ENCODE data around the gene EIF4A2. TPM values are rescaled to one million over a fixed set of nuclear protein-coding genes. Genes with fewer than 3 reads are reported as not detected.

The EIF4A2 gene
- total RNA-seq, 1 donor from 2014 or later, result 614 TPM

DNA sequence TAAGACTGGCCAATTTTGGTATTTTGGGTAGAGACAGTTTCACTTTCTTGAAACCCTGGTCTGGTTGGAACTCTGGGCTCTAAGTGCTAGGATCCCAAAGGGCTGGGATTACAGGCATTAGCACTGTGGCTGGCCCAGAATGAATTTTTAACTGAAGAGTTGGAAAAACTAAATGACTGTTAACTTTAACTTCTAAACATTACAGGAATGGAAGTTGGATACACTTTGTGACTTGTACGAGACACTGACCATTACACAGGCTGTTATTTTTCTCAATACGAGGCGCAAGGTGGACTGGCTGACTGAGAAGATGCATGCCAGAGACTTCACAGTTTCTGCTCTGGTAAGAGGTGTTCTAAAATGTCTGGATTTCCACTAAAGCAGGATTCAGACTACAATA, 3.5 kb downstream of the EIF4A2 start:
- no peak for TF ChIP-seq CTCF (IDR thresholded peaks at IDR 0.05; ENCODE audit: insufficient read depth, low read length, severe bottlenecking)
- Histone ChIP-seq H3K4me3 (ENCODE audit: low read depth, low read length) (no peak overlapping the region), H3K27me3 (ENCODE audit: control insufficient read depth, insufficient read depth, low read length) (no peaks in the 10 kb centered on the region), H3K36me3 (ENCODE audit: control insufficient read depth, insufficient read depth, low read length) (peaks cover 28% of the 10 kb centered on the region)
- FAIRE-seq, result no peak
- no peak for DNase-seq (ENCODE audit: low read depth)

DNA sequence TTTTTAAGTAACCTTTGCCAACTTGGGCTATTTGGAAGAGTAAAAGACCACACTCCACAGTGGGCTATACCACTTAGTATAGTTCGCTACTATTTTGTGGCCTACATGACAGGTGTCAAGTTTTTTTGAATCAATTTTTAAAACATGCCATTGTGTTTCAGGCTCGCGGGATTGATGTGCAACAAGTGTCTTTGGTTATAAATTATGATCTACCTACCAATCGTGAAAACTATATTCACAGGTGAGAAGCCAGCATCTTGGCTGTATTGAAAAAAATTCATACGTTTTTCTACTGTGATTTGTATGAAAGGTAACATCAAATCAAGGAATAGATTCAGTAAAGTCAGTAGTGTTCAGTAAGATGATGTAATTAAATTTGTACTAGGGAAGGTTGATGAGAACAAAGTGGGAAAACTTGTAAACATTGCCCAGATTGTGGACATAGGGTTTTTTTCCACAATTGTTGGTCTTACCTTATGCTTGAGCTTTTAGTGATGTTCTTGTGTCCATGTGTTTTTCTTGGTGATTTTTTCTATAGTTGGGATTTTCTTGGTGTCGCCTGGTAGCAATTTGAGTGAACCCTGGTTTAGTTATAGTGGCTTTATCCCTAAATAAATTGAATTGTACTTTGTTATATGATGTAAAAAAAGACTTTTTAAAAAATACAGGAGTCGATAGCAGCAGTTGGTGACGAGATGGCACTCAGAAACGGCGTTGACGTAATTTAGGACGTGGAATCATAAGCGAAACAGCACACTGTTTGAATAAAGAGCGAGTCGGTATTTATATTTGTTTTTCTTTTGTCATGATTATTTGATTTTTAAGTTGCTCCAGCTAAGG, 4.5 kb downstream of the EIF4A2 start:
- Histone ChIP-seq H3K27me3 (ENCODE audit: control insufficient read depth, insufficient read depth, low read length) (no peaks in the 10 kb centered on the region), H3K36me3 (ENCODE audit: control insufficient read depth, insufficient read depth, low read length) (peaks cover 28% of the 10 kb centered on the region), H3K4me3 (ENCODE audit: low read depth, low read length) (no peak overlapping the region)
- no peak for TF ChIP-seq CTCF (IDR thresholded peaks at IDR 0.05; ENCODE audit: insufficient read depth, low read length, severe bottlenecking)
- no peak for FAIRE-seq
- DNase-seq (ENCODE audit: low read depth), result no peak

DNA sequence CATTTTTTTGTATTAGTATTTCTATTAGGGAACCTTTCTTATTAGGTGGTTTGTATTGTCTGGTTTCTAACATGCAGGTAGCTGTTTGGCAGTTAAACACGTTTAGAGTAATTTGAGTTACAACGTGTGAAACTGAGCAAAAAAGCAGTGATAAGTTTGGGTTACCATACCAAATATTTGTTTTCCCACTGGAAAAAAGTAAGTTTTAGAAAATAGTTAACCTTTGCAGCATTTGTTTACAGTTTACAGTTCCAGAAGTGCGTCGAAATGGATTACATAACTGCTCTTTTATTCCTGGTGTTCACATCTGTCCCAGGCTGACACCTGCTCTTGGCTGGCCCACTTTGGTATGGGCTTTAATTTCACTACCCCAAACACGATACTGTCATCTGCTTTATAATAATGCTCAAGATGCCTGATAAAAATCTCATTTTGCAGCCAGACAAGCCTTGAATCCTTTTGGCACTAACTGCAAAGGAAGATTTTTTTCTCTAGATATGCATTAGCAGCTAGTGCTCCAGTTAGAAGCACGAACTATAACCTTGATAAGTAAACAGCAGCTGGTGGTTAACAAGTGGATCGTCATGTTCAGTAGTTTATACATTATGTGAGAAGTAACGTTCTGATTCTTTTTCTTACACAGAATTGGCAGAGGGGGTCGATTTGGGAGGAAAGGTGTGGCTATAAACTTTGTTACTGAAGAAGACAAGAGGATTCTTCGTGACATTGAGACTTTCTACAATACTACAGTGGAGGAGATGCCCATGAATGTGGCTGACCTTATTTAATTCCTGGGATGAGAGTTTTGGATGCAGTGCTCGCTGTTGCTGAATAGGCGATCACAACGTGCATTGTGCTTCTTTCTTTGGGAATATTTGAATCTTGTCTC, 5.3 kb downstream of the EIF4A2 start:
- no peaks in the 10 kb centered on the region for H3K27me3 ChIP-seq (ENCODE audit: control insufficient read depth, insufficient read depth, low read length)
- FAIRE-seq (no peak), DNase-seq (ENCODE audit: low read depth) (no peak)
- H3K4me3 ChIP-seq (ENCODE audit: low read depth, low read length), result no peak overlapping the region
- TF ChIP-seq CTCF (IDR thresholded peaks at IDR 0.05; ENCODE audit: insufficient read depth, low read length, severe bottlenecking), result no peak
- peaks cover 28% of the 10 kb centered on the region for H3K36me3 ChIP-seq (ENCODE audit: control insufficient read depth, insufficient read depth, low read length)

DNA sequence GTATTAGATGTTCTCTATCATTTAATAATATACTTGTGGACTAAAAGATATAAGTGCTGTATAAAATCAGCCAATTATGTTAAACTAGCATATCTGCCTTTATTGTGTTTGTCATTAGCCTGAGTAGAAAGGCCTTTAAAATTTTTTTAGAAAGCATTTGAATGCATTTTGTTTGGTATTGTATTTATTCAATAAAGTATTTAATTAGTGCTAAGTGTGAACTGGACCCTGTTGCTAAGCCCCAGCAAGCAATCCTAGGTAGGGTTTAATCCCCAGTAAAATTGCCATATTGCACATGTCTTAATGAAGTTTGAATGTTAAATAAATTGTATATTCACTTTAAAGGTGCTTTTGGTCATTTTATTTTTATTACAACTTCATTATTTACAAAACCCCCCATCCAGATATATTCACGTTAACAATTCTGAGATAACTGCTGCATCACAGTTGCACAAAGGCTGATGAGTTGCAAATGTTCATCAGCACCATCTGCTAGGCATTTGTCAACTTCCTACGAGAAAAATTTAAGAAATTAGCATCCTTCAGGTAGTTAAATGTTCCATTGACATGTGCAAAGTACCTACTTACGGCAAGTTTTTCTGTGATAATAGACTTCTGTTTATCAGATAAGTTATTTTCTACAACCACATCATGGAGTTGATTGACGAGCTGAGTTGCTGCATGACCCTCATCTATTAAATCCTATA, 6.3 kb downstream of the EIF4A2 start:
- no peaks in the 10 kb centered on the region for H3K27me3 ChIP-seq (ENCODE audit: control insufficient read depth, insufficient read depth, low read length)
- DNase-seq (ENCODE audit: low read depth), result peak; percentile 50
- no peak overlapping the region for H3K4me3 ChIP-seq (ENCODE audit: low read depth, low read length)
- no peak for FAIRE-seq
- peaks cover 22% of the 10 kb centered on the region for H3K36me3 ChIP-seq (ENCODE audit: control insufficient read depth, insufficient read depth, low read length)
- no peak for TF ChIP-seq CTCF (IDR thresholded peaks at IDR 0.05; ENCODE audit: insufficient read depth, low read length, severe bottlenecking)

DNA sequence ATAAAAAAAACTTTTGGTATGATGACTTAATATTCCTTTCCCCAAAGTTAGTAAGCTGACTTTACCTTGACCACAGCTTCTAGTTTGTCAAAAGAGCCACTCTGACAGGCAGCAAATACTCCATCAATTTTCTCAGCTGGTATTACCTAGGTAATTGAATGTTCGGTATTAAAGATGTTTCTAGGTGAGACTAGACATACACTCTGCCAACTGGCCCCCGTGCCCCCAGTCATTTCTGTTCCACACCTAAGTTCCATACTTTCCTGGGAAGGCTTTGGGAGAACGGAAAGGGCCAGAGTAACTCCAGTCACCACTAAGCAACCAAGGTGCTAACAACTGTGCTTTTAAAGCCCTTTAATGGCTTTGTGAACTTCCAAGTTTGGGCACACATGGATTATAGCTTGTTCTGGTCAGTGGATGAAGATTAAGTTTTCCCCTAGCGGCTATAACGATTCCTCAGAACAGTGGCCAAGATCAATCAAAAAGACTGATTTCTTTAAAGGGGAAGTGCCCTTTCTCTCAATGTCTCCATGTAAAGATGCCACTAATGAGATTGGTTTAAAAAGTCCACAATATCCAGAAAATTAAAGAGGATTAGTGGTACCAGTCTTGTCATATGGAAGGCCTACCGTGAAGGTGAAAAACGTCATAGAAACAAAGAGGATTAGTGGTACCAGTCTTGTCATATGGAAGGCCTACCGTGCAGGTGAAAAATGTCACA, 7.0 kb downstream of the EIF4A2 start:
- Histone ChIP-seq H3K4me3 (ENCODE audit: low read depth, low read length) (no peak overlapping the region), H3K27me3 (ENCODE audit: control insufficient read depth, insufficient read depth, low read length) (no peaks in the 10 kb centered on the region), H3K36me3 (ENCODE audit: control insufficient read depth, insufficient read depth, low read length) (peaks cover 17% of the 10 kb centered on the region)
- peak; percentile 56 for DNase-seq (ENCODE audit: low read depth)
- no peak for TF ChIP-seq CTCF (IDR thresholded peaks at IDR 0.05; ENCODE audit: insufficient read depth, low read length, severe bottlenecking)
- peak; percentile 32 for FAIRE-seq
